Bronchial epithelial cell (primary cell): ENCODE results near the gene CACNA2D3. TPM values are rescaled to one million over a fixed set of nuclear protein-coding genes. Genes with fewer than 3 reads are reported as not detected.

Source experiments
- DNase-seq: peaks from one replicate; pipeline ENCODE4 v3.0.0-alpha.2; 2010; ENCODE audit warnings: low read depth
- FAIRE-seq: peaks from 2 replicates; lab custom pipeline; 2011; peaks lifted over from hg19 to GRCh38; lab: Jason Lieb, UNC
- H3K27me3 ChIP-seq: 2 replicates; pipeline ENCODE4 v1.5.1; 2011; ENCODE audit warnings: low read length; ENCODE audit not compliant: control insufficient read depth, insufficient read depth
- H3K36me3 ChIP-seq: 2 replicates; pipeline ENCODE4 v1.5.1; 2011; ENCODE audit warnings: low read length; ENCODE audit not compliant: control insufficient read depth, insufficient read depth
- H3K4me3 ChIP-seq: 2 replicates; pipeline ENCODE4 v1.5.1; 2011; ENCODE audit warnings: mild to moderate bottlenecking, low read depth, low read length, control low read depth
- total RNA-seq: library from RNA; depleted of rRNA; stranded (reverse); fragments of >200 nt; gene quantifications from 2 replicates; pipeline ENCODE4 v1.2.1, GENCODE V29; 2014
- TF ChIP-seq, protein P1 (sequence below): IDR thresholded peaks from 2 replicates; pipeline ENCODE4 v1.5.1; 2011; ENCODE audit warnings: mild to moderate bottlenecking, moderate library complexity, low read length, control low read depth, inconsistent platforms; ENCODE audit not compliant: insufficient read depth, severe bottlenecking

The CACNA2D3 gene
- total RNA-seq, 1 donor from 2014 or later = not detected

DNA sequence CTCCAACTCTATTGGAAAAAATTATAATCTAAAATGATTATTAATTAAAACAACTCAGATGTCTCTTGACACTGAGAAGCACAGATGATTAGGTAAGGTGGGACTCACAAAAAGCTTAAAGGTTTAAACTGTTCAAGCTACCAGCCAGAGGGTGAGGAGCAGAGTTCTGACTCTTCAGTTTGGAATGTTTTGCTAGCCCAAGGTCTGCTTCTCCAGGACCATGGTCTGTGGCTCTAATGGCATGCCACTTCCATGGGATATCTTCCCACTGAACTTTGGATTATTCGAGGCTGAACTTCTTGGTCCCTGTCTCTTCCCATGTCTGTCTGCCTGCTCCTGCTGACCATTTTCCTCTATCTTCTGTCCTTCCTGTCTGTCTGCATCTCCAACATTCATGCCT lies 49.2 kb downstream of the CACNA2D3 start:
- Histone ChIP-seq H3K4me3 (no peak overlapping the region), H3K27me3 (no peaks in the 10 kb centered on the region), H3K36me3 (no peaks in the 10 kb centered on the region)
- TF ChIP-seq, protein P1, sequence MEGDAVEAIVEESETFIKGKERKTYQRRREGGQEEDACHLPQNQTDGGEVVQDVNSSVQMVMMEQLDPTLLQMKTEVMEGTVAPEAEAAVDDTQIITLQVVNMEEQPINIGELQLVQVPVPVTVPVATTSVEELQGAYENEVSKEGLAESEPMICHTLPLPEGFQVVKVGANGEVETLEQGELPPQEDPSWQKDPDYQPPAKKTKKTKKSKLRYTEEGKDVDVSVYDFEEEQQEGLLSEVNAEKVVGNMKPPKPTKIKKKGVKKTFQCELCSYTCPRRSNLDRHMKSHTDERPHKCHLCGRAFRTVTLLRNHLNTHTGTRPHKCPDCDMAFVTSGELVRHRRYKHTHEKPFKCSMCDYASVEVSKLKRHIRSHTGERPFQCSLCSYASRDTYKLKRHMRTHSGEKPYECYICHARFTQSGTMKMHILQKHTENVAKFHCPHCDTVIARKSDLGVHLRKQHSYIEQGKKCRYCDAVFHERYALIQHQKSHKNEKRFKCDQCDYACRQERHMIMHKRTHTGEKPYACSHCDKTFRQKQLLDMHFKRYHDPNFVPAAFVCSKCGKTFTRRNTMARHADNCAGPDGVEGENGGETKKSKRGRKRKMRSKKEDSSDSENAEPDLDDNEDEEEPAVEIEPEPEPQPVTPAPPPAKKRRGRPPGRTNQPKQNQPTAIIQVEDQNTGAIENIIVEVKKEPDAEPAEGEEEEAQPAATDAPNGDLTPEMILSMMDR = no peak
- FAIRE-seq (no peak), DNase-seq (no peak)

GRCh38 chr3:54171951-54172350 lies 49.6 kb downstream of the CACNA2D3 start:
- TF ChIP-seq, protein P1 = no peak
- Histone ChIP-seq H3K4me3 (no peak overlapping the region), H3K27me3 (no peaks in the 10 kb centered on the region), H3K36me3 (no peaks in the 10 kb centered on the region)
- DNase-seq (no peak), FAIRE-seq (no peak)

DNA sequence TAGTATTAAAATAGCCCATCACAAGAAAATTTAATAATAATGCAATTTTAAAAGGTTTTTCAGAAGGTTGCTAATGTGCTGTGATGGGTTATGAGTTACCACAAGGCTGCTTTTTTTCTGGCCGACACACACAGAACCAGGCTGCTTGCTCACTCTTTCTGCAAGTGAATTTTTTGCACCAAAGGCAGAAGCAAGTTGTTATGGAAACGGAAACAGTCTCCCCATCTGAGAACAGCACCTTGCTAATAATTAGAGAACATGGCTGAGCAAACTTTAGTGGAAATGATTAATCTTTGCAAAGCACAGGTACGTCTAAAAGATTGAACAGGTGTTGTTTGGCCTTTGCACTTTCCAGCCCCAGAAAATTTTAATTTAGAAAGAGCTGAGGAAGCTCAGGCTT lies 51.0 kb downstream of the CACNA2D3 start:
- Histone ChIP-seq H3K27me3 (no peaks in the 10 kb centered on the region), H3K36me3 (no peaks in the 10 kb centered on the region), H3K4me3 (no peak overlapping the region)
- DNase-seq = no peak
- TF ChIP-seq, protein P1 = no peak
- FAIRE-seq = no peak

GRCh38 chr3:54176106-54176505 lies 53.8 kb downstream of the CACNA2D3 start:
- Histone ChIP-seq H3K4me3 (no peak overlapping the region), H3K27me3 (no peaks in the 10 kb centered on the region), H3K36me3 (no peaks in the 10 kb centered on the region)
- TF ChIP-seq, protein P1 = no peak
- FAIRE-seq = no peak
- DNase-seq = peak; percentile 5

DNA sequence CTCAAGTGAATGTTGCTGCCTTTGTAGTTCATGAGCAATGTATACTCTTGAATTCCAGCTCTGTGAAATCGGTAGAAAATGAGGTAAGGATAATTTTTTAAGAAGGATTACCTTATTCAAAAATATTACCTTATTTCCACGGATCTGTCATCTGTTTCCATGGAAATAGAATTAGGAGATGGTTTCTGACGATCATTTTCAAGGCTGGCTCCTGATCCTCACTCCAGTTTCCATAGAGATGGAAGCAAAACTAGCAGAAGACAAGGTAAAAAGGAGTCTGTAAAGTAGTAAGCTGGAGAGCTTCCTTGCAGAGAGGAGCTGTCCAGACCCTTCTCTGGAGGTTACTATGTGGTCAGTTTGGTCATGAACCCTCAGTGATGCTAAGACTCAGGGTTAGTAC lies 55.5 kb downstream of the CACNA2D3 start:
- Histone ChIP-seq H3K4me3 (no peak overlapping the region), H3K36me3 (no peaks in the 10 kb centered on the region), H3K27me3 (no peaks in the 10 kb centered on the region)
- TF ChIP-seq, protein P1 = no peak
- no peak for FAIRE-seq
- no peak for DNase-seq

- FAIRE-seq (no peak), DNase-seq (no peak)
- H3K27me3 ChIP-seq = no peaks in the 10 kb centered on the region
- TF ChIP-seq, protein P1 = no peak
- no peaks in the 10 kb centered on the region for H3K36me3 ChIP-seq
- H3K4me3 ChIP-seq = no peak overlapping the region
These were observed 56.0 kb downstream of the CACNA2D3 start for GRCh38 chr3:54178376-54178775.
